ENCODE measurements around the gene ERAL1. TPM values are rescaled to one million over a fixed set of nuclear protein-coding genes. Genes with fewer than 3 reads are reported as not detected.
A peak's percentile ranks its signal among the peaks of the same experiment; 100 is the strongest.

Gene ERAL1
- total RNA-seq, 4 donors from 2014 or later, result 26.4 to 52.8 (median 36.2) TPM

DNA sequence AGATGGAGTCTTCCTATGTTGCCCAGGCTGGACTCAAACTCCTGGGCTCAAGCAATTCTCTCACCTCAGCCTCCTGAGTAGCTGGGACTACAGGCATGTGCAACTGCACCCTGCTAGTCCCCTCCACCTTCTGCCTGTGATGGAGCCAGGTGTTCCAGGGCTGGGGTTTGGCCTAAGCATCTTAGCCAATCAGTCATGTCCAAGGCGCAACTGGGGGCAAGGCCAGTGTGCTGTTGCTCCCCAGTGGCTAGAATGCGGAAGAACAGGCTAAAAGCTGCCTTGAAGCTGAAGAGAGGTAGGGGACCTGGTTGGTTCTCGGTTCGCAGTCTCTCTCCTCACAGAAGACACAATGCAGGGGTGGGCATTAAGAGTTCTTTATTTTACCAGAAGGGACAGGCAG lies 24.2 kb downstream of the ERAL1 start:
- Histone ChIP-seq H3K9me3 (no peaks in the 10 kb centered on the region), H3K27ac (no peak overlapping the region), H3K27me3 (no peaks in the 10 kb centered on the region), H3K36me3 (peaks cover 9 to 67% (median 43%) of the 10 kb centered on the region in 3 donors), H3K4me1 (no peaks in the 10 kb centered on the region), H3K4me3 (no peak overlapping the region)
- 59 to 70% methylated on average over 4 of the region's 4 CpGs for WGBS, 2 donors
- TF ChIP-seq POLR2A (IDR thresholded peaks at IDR 0.05), result no peak
- TF ChIP-seq, protein P1, sequence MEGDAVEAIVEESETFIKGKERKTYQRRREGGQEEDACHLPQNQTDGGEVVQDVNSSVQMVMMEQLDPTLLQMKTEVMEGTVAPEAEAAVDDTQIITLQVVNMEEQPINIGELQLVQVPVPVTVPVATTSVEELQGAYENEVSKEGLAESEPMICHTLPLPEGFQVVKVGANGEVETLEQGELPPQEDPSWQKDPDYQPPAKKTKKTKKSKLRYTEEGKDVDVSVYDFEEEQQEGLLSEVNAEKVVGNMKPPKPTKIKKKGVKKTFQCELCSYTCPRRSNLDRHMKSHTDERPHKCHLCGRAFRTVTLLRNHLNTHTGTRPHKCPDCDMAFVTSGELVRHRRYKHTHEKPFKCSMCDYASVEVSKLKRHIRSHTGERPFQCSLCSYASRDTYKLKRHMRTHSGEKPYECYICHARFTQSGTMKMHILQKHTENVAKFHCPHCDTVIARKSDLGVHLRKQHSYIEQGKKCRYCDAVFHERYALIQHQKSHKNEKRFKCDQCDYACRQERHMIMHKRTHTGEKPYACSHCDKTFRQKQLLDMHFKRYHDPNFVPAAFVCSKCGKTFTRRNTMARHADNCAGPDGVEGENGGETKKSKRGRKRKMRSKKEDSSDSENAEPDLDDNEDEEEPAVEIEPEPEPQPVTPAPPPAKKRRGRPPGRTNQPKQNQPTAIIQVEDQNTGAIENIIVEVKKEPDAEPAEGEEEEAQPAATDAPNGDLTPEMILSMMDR (IDR thresholded peaks at IDR 0.05), result peak in 2 of 5 experiments; percentile 4 to 13
- TF ChIP-seq EP300 (IDR thresholded peaks at IDR 0.05), result no peak
- no peak for DNase-seq (ENCODE audit: low spot score in 2 of 2)

GRCh38 chr17:28879886-28880571 lies 25.2 kb downstream of the ERAL1 start:
- TF ChIP-seq POLR2A (IDR thresholded peaks at IDR 0.05) (no peak), EP300 (IDR thresholded peaks at IDR 0.05) (no peak)
- TF ChIP-seq, protein P1 (IDR thresholded peaks at IDR 0.05), result no peak
- Histone ChIP-seq H3K4me1 (no peaks in the 10 kb centered on the region), H3K27me3 (no peaks in the 10 kb centered on the region), H3K4me3 (no peak overlapping the region), H3K27ac (no peak overlapping the region), H3K9me3 (no peaks in the 10 kb centered on the region), H3K36me3 (peaks cover 11 to 77% (median 43%) of the 10 kb centered on the region in 3 donors)
- 73 to 80% methylated on average over 9 of the region's 9 CpGs for WGBS, 2 donors
- no peak for DNase-seq (ENCODE audit: low spot score in 2 of 2)

DNA sequence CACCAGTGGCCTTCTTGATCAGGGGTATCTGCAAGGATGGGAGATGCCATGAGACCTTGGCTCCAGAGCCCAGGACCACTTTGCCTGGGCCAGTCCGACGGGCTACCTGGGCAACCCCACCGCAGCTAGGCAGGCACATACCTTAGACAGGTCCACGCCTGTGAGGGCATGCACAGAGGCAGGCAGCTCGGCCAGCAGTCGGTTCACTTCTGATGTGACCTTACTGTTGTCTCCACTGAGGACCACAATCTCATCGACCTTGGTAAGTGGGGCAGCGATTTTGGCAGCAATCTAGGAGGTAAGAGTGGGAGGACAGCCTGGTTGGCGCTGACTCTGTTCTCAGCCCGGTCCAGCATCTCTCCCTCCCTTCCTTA lies 25.7 kb downstream of the ERAL1 start:
- Histone ChIP-seq H3K27ac (no peak overlapping the region), H3K27me3 (no peaks in the 10 kb centered on the region), H3K9me3 (no peaks in the 10 kb centered on the region), H3K4me1 (no peaks in the 10 kb centered on the region), H3K4me3 (no peak overlapping the region), H3K36me3 (peaks cover 11 to 83% (median 43%) of the 10 kb centered on the region in 3 donors)
- TF ChIP-seq, protein P1 (IDR thresholded peaks at IDR 0.05), result no peak
- TF ChIP-seq POLR2A (IDR thresholded peaks at IDR 0.05) (no peak), EP300 (IDR thresholded peaks at IDR 0.05) (no peak)
- DNase-seq (ENCODE audit: low spot score in 2 of 2), result no peak
- 91 to 94% methylated on average over 8 of the region's 10 CpGs for WGBS, 2 donors

- TF ChIP-seq, protein P1 (IDR thresholded peaks at IDR 0.05), result no peak
- TF ChIP-seq EP300 (IDR thresholded peaks at IDR 0.05) (no peak), POLR2A (IDR thresholded peaks at IDR 0.05) (no peak)
- WGBS, 2 donors, result 93 to 96% methylated on average over 17 of the region's 17 CpGs
- no peak overlapping the region for H3K27ac ChIP-seq
- H3K27me3 ChIP-seq, result no peaks in the 10 kb centered on the region
- DNase-seq (ENCODE audit: low spot score in 2 of 2), result no peak
- no peaks in the 10 kb centered on the region for H3K9me3 ChIP-seq
- peaks cover 11 to 93% (median 47%) of the 10 kb centered on the region in 3 donors for H3K36me3 ChIP-seq
- no peaks in the 10 kb centered on the region for H3K4me1 ChIP-seq
- H3K4me3 ChIP-seq, result no peak overlapping the region
Observed at GRCh38 chr17:28881533-28882056, 26.8 kb downstream of the ERAL1 start.

DNA sequence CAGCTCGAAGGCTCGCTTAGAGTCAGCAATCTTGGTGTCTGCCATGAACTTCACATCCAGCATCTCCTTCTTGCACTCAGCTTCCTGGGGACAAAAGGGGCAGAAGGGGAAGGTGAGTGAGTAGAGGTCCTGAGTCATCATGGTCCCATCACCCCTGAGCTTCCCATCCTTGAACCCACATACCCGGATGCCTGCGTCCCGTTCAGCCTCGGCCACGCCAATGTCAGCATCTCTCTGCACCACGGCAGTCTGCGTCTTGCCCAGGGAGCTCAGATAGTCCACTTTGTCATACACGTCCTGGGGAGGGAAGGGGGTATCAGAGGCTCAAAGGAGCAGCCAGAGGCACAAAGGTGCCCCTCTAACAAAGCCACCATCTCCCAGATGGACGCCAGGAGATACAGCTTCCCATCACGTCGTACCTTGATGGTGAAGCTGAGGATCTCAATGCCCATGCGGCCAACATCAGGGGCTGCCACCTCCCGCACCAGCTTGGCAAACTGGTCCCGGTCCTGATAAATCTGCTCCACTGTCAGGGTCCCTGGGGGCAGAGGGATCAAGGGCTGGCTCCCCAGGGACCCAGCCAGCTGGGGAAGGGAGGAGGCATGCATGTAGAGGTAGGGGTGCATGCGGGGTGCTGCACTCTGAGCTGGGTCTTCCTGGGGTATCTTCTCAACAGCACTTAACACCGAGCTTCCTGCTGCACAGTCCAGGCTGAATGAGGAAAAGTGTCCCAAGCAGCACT lies 27.5 kb downstream of the ERAL1 start:
- H3K4me1 ChIP-seq, result no peaks in the 10 kb centered on the region
- H3K27me3 ChIP-seq, result no peaks in the 10 kb centered on the region
- WGBS, 2 donors, result 92 to 94% methylated on average over 17 to 18 of the region's 18 CpGs
- no peak overlapping the region for H3K27ac ChIP-seq
- H3K36me3 ChIP-seq, result peaks cover 11 to 100% (median 50%) of the 10 kb centered on the region in 3 donors
- no peak for DNase-seq (ENCODE audit: low spot score in 2 of 2)
- no peaks in the 10 kb centered on the region for H3K9me3 ChIP-seq
- TF ChIP-seq POLR2A (IDR thresholded peaks at IDR 0.05) (no peak), EP300 (IDR thresholded peaks at IDR 0.05) (no peak)
- TF ChIP-seq, protein P1 (IDR thresholded peaks at IDR 0.05), result no peak
- no peak overlapping the region for H3K4me3 ChIP-seq

Measured in tibial nerve (tissue), 4 donors.